PC-9 (cell line): ENCODE data around the gene HAGHL. TPM values are rescaled to one million over a fixed set of nuclear protein-coding genes. Genes with fewer than 3 reads are reported as not detected.
A peak's percentile ranks its signal among the peaks of the same experiment; 100 is the strongest.

Experiments
- BruUV-seq: library from RNA; stranded (reverse); fragments of 400-500 nt; replicated peaks from 2 replicates; lab custom pipeline; 2021; lab: Mats Ljungman, UMichigan
- CTCF ChIA-PET: fragments of 300-600 bp; sonication (Branson Sonifier 250); formaldehyde crosslinking; loops from one replicate; lab custom pipeline; 2022; ENCODE audit warnings: antibody characterized with exemption; lab: Charles Lee
- POLR2A ChIA-PET: fragments of 300-600 bp; sonication (Branson Sonifier 250); formaldehyde crosslinking; loops from one replicate; lab custom pipeline; 2022; ENCODE audit warnings: antibody characterized with exemption; ENCODE audit not compliant: unreplicated experiment; lab: Charles Lee
- DNase-seq, 2 experiments: peaks; one replicate each; pipeline versions ENCODE4 v3.0.0 to v3.0.0-alpha.2; 2015 to 2022; ENCODE audit warnings: mixed read lengths in 1 of 2
- H2AFZ ChIP-seq: fragments of 200-600 bp; sonication (generic); 2 replicates; pipeline ENCODE4 v1.8.1; 2017; ENCODE audit warnings: antibody characterized with exemption
- H3F3A ChIP-seq: fragments of 200-600 bp; sonication (generic); 2 replicates; pipeline ENCODE4 v1.8.1; 2017; ENCODE audit warnings: antibody characterized with exemption, mild to moderate bottlenecking, low read depth; ENCODE audit not compliant: insufficient read depth
- H3K27ac ChIP-seq: fragments of 200-600 bp; sonication (generic); 2 replicates; pipeline ENCODE4 v1.6.1; 2016; ENCODE audit warnings: mixed run types
- H3K27me3 ChIP-seq: fragments of 200-600 bp; sonication (generic); 2 replicates; pipeline ENCODE4 v1.6.1; 2016; ENCODE audit warnings: low read depth, mixed run types; ENCODE audit not compliant: insufficient read depth
- H3K36me3 ChIP-seq: fragments of 200-600 bp; sonication (generic); 2 replicates; pipeline ENCODE4 v1.6.1; 2016; ENCODE audit warnings: low read depth, mixed run types
- H3K4me1 ChIP-seq: fragments of 200-600 bp; sonication (generic); replicated peaks from 2 replicates; pipeline ENCODE4 v1.6.1; 2016; ENCODE audit warnings: mixed run types; ENCODE audit not compliant: insufficient read depth
- H3K4me2 ChIP-seq: fragments of 200-600 bp; sonication (generic); 2 replicates; pipeline ENCODE4 v1.6.1; 2017; ENCODE audit warnings: mixed run types
- H3K4me3 ChIP-seq: fragments of 200-600 bp; sonication (generic); 2 replicates; pipeline ENCODE4 v1.6.1; 2016; ENCODE audit warnings: mixed run types
- H3K79me2 ChIP-seq: fragments of 200-600 bp; sonication (generic); 2 replicates; pipeline ENCODE4 v1.6.1; 2017; ENCODE audit warnings: low read depth, mixed run types
- H3K9me2 ChIP-seq: fragments of 200-600 bp; sonication (generic); 2 replicates; pipeline ENCODE4 v1.8.1; 2017; ENCODE audit warnings: mild to moderate bottlenecking; ENCODE audit not compliant: insufficient read depth
- H3K9me3 ChIP-seq: fragments of 200-600 bp; sonication (generic); 2 replicates; pipeline ENCODE4 v1.8.1; 2016; ENCODE audit warnings: low read depth; ENCODE audit not compliant: insufficient read depth
- H4K20me1 ChIP-seq: fragments of 200-600 bp; sonication (generic); 2 replicates; pipeline ENCODE4 v1.8.1; 2017; ENCODE audit not compliant: insufficient read depth
- EZH2 ChIP-seq: fragments of 200-600 bp; sonication (generic); IDR thresholded peaks from 2 replicates; pipeline ENCODE4 v1.8.0; 2017; ENCODE audit warnings: antibody characterized with exemption, low read depth
- intact Hi-C: fragments of 100-400 bp; cut with micrococcal nuclease; formaldehyde crosslinking; loops from one replicate; pipeline ENCODE4 v1.10.0; 2022; ENCODE audit not compliant: unreplicated experiment
- total RNA-seq: library from RNA; stranded (reverse); gene quantifications from 2 replicates; pipeline ENCODE4 v1.2.3, GENCODE V29; 2021
- TF ChIP-seq, protein P1 (sequence below): fragments of 200-600 bp; sonication (generic); conservative IDR thresholded peaks from 2 replicates; pipeline ENCODE4 v1.6.1; 2017; ENCODE audit warnings: mixed run types, antibody characterized with exemption, mild to moderate bottlenecking, moderate library complexity

HAGHL gene
- total RNA-seq, 1 experiment from 2014 or later, result 31.0 TPM

DNA sequence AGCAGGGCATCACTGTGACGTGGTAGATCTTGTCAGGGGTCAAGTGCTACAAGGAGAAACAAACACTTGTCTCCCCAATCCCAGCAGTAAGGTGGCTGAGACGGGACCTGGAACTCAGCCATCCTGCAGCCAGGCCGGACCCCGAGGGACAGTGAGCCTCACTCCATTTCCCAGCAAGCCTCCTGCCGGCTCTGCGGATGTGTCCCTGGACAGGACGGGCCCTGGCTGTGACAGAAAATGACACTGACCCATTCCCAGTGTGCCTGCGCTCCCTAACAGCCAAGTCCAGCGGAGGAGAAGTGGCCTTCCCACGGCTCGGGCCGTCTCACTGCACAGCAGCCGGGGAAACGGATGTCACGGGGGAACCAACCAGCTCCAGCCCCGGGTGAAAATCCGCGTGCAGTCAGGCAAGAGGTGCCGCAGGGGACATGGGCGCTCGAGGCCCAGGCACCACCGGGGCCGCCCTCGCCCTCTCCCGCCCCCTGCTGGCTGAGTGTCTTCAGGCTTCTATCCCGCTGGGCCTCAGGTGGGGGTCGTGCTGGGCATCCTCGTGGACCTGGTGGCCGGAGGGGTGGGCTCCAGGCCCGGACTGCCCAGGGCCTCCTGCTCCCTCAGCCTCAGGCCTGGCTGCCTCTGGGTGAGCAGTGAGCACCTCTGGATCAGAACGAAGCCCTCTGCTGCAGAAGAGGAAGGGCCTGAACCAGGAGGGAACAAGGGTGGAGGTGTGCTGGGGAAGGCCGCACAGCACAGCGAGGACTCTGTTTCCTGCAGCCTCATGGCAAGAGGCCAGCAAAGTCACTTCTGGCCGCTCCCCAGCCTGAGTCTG, 6.7 kb downstream of the HAGHL start:
- no peak overlapping the region for H3K4me3 ChIP-seq
- BruUV-seq, result no TSS peak
- no peaks in the 10 kb centered on the region for H3K9me3 ChIP-seq
- H3K36me3 ChIP-seq, result no peaks in the 10 kb centered on the region
- ChIA-PET POLR2A (no interaction called here), CTCF (no interaction called here)
- H3K9me2 ChIP-seq, result no peaks in the 10 kb centered on the region
- H3K27me3 ChIP-seq, result no peaks in the 10 kb centered on the region
- H3K79me2 ChIP-seq, result no peaks in the 10 kb centered on the region
- H3K4me1 ChIP-seq, result no peaks in the 10 kb centered on the region
- TF ChIP-seq, protein P1, sequence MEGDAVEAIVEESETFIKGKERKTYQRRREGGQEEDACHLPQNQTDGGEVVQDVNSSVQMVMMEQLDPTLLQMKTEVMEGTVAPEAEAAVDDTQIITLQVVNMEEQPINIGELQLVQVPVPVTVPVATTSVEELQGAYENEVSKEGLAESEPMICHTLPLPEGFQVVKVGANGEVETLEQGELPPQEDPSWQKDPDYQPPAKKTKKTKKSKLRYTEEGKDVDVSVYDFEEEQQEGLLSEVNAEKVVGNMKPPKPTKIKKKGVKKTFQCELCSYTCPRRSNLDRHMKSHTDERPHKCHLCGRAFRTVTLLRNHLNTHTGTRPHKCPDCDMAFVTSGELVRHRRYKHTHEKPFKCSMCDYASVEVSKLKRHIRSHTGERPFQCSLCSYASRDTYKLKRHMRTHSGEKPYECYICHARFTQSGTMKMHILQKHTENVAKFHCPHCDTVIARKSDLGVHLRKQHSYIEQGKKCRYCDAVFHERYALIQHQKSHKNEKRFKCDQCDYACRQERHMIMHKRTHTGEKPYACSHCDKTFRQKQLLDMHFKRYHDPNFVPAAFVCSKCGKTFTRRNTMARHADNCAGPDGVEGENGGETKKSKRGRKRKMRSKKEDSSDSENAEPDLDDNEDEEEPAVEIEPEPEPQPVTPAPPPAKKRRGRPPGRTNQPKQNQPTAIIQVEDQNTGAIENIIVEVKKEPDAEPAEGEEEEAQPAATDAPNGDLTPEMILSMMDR, result no peak
- no peak for TF ChIP-seq EZH2
- no peak overlapping the region for H2AFZ ChIP-seq
- no peak overlapping the region for H3K4me2 ChIP-seq
- H3K27ac ChIP-seq, result no peak overlapping the region
- no peaks in the 10 kb centered on the region for H4K20me1 ChIP-seq
- H3F3A ChIP-seq, result peaks cover 7% of the 10 kb centered on the region; the same call in 1 of the 2 replicates
- intact Hi-C loops, result no loop called here
- peak in 1 of 2 experiments; percentile 22 for DNase-seq

DNA sequence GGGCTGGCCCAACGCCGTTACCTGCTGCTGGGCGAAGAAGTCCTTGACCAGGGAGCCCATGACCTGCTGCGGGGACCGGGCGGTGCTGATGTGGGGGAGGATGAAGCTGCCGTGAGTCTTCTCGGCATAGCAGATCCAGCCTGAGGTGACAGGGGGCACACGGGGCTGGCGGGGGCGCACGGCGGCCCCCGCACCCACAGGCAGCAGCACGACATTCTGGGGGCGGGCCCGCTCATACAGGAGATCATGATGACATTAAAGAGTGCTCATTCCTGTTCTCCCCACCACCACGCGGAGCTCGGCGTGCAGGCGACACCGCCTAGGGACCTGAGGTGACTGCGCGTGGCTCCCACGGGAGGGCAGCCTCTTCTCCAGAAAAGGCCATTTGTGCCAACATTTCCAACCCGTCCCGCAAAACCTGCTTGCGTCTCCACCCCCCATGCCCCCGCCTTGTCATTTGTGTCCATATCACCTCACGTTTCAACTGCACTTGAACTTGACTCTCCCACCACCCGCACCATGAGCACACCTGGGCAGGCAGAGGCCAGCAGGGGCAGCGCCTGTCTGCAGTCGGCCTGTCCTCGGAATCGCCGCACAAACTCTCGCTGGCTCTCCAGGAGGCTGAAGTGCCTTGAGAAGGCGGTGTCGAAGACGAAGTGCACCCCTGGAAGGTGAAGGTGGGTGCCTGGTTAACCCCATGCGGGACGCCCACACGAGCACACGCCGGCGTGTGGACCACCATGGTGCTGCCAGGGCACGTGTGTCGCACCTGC, 7.5 kb downstream of the HAGHL start:
- ChIA-PET POLR2A (no interaction called here), CTCF (no interaction called here)
- Histone ChIP-seq H3F3A (peaks cover 7% of the 10 kb centered on the region; the same call in 1 of the 2 replicates), H2AFZ (no peak overlapping the region), H3K36me3 (no peaks in the 10 kb centered on the region), H4K20me1 (no peaks in the 10 kb centered on the region), H3K4me2 (no peak overlapping the region), H3K79me2 (no peaks in the 10 kb centered on the region), H3K9me2 (no peaks in the 10 kb centered on the region), H3K4me1 (no peaks in the 10 kb centered on the region), H3K27me3 (no peaks in the 10 kb centered on the region), H3K27ac (no peak overlapping the region), H3K4me3 (no peak overlapping the region), H3K9me3 (no peaks in the 10 kb centered on the region)
- intact Hi-C loops, result no loop called here
- DNase-seq, result peak in 1 of 2 experiments; percentile 21
- no peak for TF ChIP-seq EZH2
- TF ChIP-seq, protein P1, result no peak
- BruUV-seq, result no TSS peak

DNA sequence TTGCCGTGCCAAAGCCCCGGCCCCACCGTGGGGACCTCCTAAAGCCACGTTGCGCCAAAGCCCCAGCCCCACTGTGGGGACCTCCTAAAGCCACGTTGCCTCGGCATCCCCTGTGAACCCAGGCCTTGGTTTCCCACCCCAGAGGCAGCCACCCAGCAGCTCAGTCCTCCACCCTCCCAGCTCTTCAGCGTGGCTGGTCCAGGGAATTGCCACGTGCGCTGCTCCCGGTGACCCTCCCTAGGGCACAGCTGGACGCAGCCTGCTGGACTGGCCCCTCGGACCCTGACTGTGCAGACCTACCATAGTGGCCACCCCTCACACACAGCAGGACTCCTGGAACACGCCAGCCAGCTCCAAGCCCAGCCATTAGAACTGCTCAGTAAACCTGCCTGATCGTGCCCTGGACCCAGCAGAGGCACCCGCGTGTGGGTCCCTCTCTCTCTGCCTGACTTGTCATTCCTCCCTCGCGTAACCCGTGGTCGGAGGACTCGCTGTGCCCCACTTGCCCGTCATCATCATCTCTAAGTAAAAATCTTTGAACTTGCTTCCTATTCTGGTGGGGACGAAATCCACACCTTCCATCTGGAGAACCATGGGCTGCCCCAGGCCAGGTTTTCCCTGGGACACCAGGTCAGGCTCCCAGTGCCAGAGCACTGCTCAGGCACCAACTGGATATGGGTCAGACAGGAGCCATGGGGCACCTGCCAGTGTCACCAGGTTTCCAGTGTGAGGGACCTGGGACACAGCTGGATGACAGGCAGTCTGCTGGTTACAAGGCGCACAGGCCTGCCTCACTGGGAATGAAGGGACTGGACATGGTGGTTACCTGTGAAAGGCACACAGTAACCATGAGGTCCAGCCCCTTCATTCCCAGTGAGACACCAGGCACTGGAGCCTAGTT, 8.3 kb downstream of the HAGHL start:
- no peak overlapping the region for H3K4me2 ChIP-seq
- CTCF ChIA-PET, result no interaction called here
- no peaks in the 10 kb centered on the region for H3K27me3 ChIP-seq
- POLR2A ChIA-PET, result interaction anchor here (0.7 kb wide), 1 partner anchor 229 kb away, joined by 3 read pairs; no protein-coding TSS in a partner anchor
- H3K9me3 ChIP-seq, result no peaks in the 10 kb centered on the region
- no peaks in the 10 kb centered on the region for H3K9me2 ChIP-seq
- no peak overlapping the region for H3K4me3 ChIP-seq
- H3F3A ChIP-seq, result peaks cover 5% of the 10 kb centered on the region; the same call in 1 of the 2 replicates
- H3K4me1 ChIP-seq, result no peaks in the 10 kb centered on the region; the same call in 1 of the 2 replicates
- no peak overlapping the region for H2AFZ ChIP-seq
- no peaks in the 10 kb centered on the region for H4K20me1 ChIP-seq
- TF ChIP-seq, protein P1, result no peak
- no peak for TF ChIP-seq EZH2
- H3K36me3 ChIP-seq, result no peaks in the 10 kb centered on the region
- no TSS peak for BruUV-seq
- intact Hi-C loops, result no loop called here
- no peak overlapping the region for H3K27ac ChIP-seq
- peaks cover 8% of the 10 kb centered on the region; the same call in 1 of the 2 replicates for H3K79me2 ChIP-seq
- DNase-seq, result peak in 1 of 2 experiments; percentile 17
